NCI-H146 treated with DMSO at 0.1 percent for 48 hours (cell line): ENCODE measurements around the gene POLE3.
"Not testable (repeated sequence)": the region's sequence is repeated elsewhere in the genome, so short reads cannot be mapped to it uniquely, and the experiment has no call there.

ENCODE experiments used
- DNase-seq: peaks from one replicate; lab custom pipeline; 2025; ENCODE audit not compliant: unreplicated experiment; lab: John Stamatoyannopoulos, UW

Gene POLE3

GRCh38 chr9:113379094-113379828, 31.2 kb downstream of the POLE3 start:
- not testable (repeated sequence) for DNase-seq

GRCh38 chr9:113376634-113377567, 33.6 kb downstream of the POLE3 start, which contains the start of gene HDHD3:
HDHD3 (minus strand) TSS chr9:113376986; CDS start chr9:113374354, 2,632 bp downstream.
- DNase-seq, result peak; percentile 25

- no peak for DNase-seq
These were observed 35.1 kb downstream of the POLE3 start for GRCh38 chr9:113375057-113376023.

- DNase-seq, result no peak
These were observed 36.6 kb downstream of the POLE3 start for GRCh38 chr9:113373676-113374392.

DNA sequence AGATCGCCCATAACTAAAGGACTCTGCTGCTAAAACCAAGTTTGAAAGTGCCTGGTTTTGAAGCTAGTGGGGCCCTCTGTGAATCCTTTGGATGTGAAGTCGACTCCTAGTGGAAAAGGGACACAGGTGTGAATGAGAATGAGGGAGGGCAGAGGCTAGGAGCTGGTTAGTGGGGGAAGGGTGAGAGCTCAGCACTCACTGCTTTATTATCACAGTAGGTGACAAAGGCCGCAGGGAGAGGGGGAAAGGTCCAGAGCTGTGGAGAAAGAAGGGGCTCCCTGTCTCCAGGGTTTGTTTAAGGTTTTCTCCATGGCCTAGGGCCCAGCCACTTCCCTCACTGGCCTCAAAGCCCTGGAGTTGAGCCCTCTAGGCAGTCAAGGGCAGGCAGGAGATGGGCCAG, 37.2 kb downstream of the POLE3 start:
- no peak for DNase-seq

GRCh38 chr9:113372059-113372458, 38.4 kb downstream of the POLE3 start:
- no peak for DNase-seq

GRCh38 chr9:113370806-113371325, 39.6 kb downstream of the POLE3 start:
- no peak for DNase-seq

GRCh38 chr9:113369855-113370140, 40.7 kb downstream of the POLE3 start:
- no peak for DNase-seq

GRCh38 chr9:113368982-113369854, 41.3 kb downstream of the POLE3 start:
- no peak for DNase-seq

DNA sequence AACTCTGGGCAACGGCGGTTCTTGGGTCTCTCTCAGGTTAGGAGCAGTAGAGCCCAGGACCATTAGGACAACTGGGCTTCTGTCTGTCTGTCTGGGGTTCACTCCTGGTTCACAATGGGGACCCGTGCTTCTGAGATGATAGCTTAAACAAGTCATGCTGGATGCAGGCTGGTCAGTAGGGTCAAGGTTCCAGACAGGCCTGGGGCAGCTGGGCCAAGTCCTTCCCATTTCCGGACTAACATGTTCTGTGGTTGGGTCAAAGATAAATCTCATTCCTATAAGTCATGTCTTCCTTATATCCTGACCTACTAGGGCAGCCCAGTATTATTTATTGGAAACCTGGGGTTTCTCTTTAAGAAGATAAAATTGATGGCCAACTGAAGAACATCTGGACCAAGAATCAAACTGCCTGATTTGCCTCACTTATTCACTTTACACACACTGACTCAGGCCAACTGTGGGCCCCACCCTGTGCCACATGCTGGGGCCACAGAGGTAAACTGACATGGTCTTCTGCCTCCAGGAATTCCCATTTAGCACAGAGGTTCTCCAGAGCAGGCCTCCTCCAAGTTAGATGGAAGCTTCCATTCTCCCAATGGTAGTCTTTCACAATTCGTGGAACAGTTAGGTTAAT, 42.0 kb downstream of the POLE3 start:
- no peak for DNase-seq

GRCh38 chr9:113365652-113366051, 44.8 kb downstream of the POLE3 start:
- not testable (repeated sequence) for DNase-seq

DNA sequence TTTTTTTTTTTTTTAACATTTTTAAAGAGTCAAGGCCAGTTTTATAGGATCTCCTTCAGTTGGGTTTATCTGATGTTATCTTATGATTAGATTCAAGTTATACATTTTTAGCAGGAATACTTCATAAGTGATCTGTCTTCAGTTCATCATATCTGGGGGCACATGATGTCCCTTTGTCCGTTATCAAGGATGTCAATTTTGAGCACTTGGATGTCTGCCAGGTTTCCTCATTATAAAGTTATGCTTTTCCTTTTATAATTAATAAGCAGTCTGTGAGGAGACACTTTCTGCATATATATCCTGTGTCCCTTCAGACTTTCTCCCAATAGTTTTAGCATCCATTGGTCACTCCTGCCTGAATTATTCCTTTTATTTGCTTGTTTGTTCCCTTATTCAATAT, 45.5 kb downstream of the POLE3 start:
- no peak for DNase-seq

- DNase-seq, result no peak
These were observed 47.1 kb downstream of the POLE3 start for GRCh38 chr9:113363336-113363735.

DNA sequence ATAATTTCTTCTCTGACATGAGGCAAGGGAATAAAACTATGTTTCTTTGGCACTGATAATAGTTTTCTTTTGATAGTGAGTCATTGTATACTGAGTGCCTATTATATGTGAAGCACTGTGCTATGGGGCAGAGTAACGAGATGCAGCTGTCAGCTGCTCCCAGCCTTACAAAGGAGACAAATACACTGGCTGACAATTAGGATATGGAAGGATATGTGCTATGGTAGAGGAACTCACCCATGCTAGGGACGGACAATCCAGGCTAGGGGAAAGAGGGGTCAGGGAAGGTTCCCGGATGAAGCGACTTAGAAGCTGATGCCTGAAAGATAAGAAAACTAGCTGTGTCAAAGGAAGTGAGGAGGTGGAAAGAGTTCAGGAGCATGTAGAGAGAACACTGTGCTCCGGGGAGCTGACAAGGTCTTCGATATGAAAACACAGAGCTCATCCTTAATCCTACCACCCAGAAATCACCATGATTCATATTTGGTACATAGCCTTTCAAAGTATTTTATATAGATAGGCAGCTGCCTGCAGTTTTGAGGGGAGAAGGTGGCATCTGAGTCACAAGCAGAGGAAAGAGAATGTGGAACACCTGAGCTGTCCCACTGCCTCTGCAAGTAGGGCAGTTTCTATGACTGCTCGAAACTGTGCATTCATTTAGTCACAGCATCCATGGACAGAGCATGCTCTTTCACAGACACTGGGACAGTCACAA, 49.0 kb downstream of the POLE3 start:
- DNase-seq, result no peak

- DNase-seq, result no peak
These were observed 50.1 kb downstream of the POLE3 start for GRCh38 chr9:113360242-113360842.

- no peak for DNase-seq
These were observed 51.1 kb downstream of the POLE3 start for GRCh38 chr9:113359385-113359784.
